ENCODE measurements around the gene PCDH1. TPM values are rescaled to one million over a fixed set of nuclear protein-coding genes. Genes with fewer than 3 reads are reported as not detected.
A peak's percentile ranks its signal among the peaks of the same experiment; 100 is the strongest.

Gene PCDH1
- total RNA-seq, 1 experiment from 2014 or later = 127 TPM

- Histone ChIP-seq H3K27me3 (ENCODE audit: insufficient read depth, low read length) (no peaks in the 10 kb centered on the region), H3K4ac (ENCODE audit: low read depth, low read length) (no peak overlapping the region), H4K5ac (ENCODE audit: insufficient read length, low read depth, low read length) (no peak overlapping the region), H4K91ac (ENCODE audit: insufficient read length, low read depth, low read length) (no peak overlapping the region), H3K9ac (ENCODE audit: extremely low read depth, insufficient read length, low read length) (no peak overlapping the region), H2BK120ac (ENCODE audit: low read depth, low read length, poor library complexity, severe bottlenecking) (no peak overlapping the region), H3K79me2 (ENCODE audit: insufficient read depth, low read length) (peaks cover 51% of the 10 kb centered on the region), H3T11ph (ENCODE audit: low read length) (no peak overlapping the region), H3K4me2 (ENCODE audit: insufficient read depth, insufficient read length, low read length) (peak overlapping the region; percentile 5), H3K4me1 (ENCODE audit: insufficient read depth, low read length) (peaks cover 20% of the 10 kb centered on the region), H2BK5ac (ENCODE audit: insufficient read length, low read length) (peak overlapping the region; percentile 2), H3K56ac (ENCODE audit: insufficient read length, low read depth, low read length) (no peak overlapping the region), H3K79me1 (ENCODE audit: insufficient read depth, low read depth, low read length, poor library complexity, severe bottlenecking) (peaks cover 11% of the 10 kb centered on the region), H2AFZ (ENCODE audit: low read length) (no peak overlapping the region), H3K14ac (ENCODE audit: insufficient read depth, low read length) (peak overlapping the region; percentile 9), H2AK5ac (ENCODE audit: insufficient read length, low read length) (no peak overlapping the region), H2BK20ac (ENCODE audit: low read depth, low read length, poor library complexity, severe bottlenecking) (no peak overlapping the region), H2BK15ac (ENCODE audit: low read depth, low read length) (no peak overlapping the region), H3K23me2 (ENCODE audit: insufficient read length, low read depth, low read length, poor library complexity, severe bottlenecking) (peaks cover 18% of the 10 kb centered on the region), H3K9me3 (ENCODE audit: control insufficient read depth, low read depth, low read length) (no peaks in the 10 kb centered on the region), H4K20me1 (ENCODE audit: control insufficient read depth, insufficient read depth, insufficient read length) (peaks cover 2% of the 10 kb centered on the region), H4K8ac (replicated peaks; ENCODE audit: insufficient read length, low read depth, low read length) (no peak overlapping the region), H3K18ac (ENCODE audit: insufficient read length, low read depth, low read length) (peak overlapping the region; percentile 16), H2BK12ac (ENCODE audit: insufficient read length, low read depth, low read length) (no peak overlapping the region), H3K23ac (ENCODE audit: insufficient read length, low read depth, low read length) (no peak overlapping the region), H3K27ac (ENCODE audit: insufficient read length, low read depth, low read length) (peak overlapping the region; percentile 54)
- Mint-ChIP-seq H3K4me3 (peak overlapping the region; percentile 42 to 54), H3K4me1 (peaks cover 67 to 69% of the 10 kb centered on the region in 2 experiments), H3K9me3 (no peaks in the 10 kb centered on the region; a peak in 3 of 5 replicates), H3K27ac (peak overlapping the region; percentile 95 to 99 (median 96)), H3K27me3 (ENCODE audit: low read depth) (no peaks in the 10 kb centered on the region), H3K36me3 (ENCODE audit: insufficient read depth in 1 of 3, low read depth in 3 of 3) (peaks cover 31 to 35% (median 31%) of the 10 kb centered on the region in 3 experiments)
- TF ChIP-seq CTCF (conservative IDR thresholded peaks at IDR 0.05) = no peak
- WGBS (ENCODE audit: extremely low coverage, insufficient read length, low lambda C conversion rate) = no CpG with 5 or more reads among the region's 15 CpGs
- DNase-seq = peak; percentile 63
Measured at GRCh38 chr5:141872496-141873356, 5.5 kb downstream of the PCDH1 start.

Measured in H9 (cell line).